ENCODE data around the gene CSTF1. TPM values are rescaled to one million over a fixed set of nuclear protein-coding genes. Genes with fewer than 3 reads are reported as not detected.
"Not testable (repeated sequence)": the region's sequence is repeated elsewhere in the genome, so short reads cannot be mapped to it uniquely, and the experiment has no call there.

The CSTF1 gene
- total and polyA plus RNA-seq, 12 donors: 5.1 to 53.1 (median 32.8) TPM

DNA sequence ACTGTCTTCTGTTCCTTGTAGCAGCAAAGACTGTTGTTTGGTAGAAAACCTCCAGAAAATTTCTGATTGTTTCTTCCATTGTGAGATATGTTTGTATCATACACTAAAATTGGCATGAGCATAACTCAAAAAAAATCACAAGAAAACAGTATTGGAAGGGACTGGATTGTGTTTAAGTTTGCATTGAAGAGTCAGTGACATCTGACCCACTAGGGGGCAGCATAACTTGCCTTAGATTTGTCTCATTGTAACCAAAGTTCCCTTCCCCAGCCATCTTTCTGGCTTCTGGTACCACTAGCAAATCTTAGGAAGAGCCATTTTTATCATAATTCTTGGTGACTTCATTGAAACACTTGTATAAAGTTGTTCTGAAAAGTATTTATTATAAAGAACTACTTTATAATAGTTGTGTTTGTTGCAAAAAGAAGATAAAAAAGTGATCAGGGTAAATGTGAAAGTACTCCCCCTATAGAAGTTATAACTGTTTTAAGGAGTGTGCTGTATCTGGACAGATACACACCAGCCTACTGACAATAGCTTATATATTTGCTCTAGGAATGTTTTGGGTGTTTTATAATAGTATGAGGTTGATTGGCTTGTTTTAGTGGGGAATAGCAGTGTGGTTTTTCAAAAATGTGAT, 7.7 kb downstream of the CSTF1 start:
- intact Hi-C loops (cut with DNase I): no loop called here
- H3K4me1 ChIP-seq (replicated peaks in 1 of 2): peaks cover 0 to 7% of the 10 kb centered on the region in 2 donors
- TF ChIP-seq, protein P1, sequence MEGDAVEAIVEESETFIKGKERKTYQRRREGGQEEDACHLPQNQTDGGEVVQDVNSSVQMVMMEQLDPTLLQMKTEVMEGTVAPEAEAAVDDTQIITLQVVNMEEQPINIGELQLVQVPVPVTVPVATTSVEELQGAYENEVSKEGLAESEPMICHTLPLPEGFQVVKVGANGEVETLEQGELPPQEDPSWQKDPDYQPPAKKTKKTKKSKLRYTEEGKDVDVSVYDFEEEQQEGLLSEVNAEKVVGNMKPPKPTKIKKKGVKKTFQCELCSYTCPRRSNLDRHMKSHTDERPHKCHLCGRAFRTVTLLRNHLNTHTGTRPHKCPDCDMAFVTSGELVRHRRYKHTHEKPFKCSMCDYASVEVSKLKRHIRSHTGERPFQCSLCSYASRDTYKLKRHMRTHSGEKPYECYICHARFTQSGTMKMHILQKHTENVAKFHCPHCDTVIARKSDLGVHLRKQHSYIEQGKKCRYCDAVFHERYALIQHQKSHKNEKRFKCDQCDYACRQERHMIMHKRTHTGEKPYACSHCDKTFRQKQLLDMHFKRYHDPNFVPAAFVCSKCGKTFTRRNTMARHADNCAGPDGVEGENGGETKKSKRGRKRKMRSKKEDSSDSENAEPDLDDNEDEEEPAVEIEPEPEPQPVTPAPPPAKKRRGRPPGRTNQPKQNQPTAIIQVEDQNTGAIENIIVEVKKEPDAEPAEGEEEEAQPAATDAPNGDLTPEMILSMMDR (IDR thresholded peaks at IDR 0.05): peak; percentile 56 to 88 (median 67)
- no peak for TF ChIP-seq POLR2A (IDR thresholded peaks at IDR 0.05)
- no peak overlapping the region for H3K27ac ChIP-seq
- no peak overlapping the region for H3K4me3 ChIP-seq
- H3K27me3 ChIP-seq: no peaks in the 10 kb centered on the region
- H3K9me3 ChIP-seq (replicated peaks in 1 of 3): no peaks in the 10 kb centered on the region
- peak in 6 of 7 donors; percentile 46 to 78 (median 60) for DNase-seq
- peaks cover 0 to 80% of the 10 kb centered on the region in 2 donors for H3K36me3 ChIP-seq (replicated peaks in 1 of 2)

DNA sequence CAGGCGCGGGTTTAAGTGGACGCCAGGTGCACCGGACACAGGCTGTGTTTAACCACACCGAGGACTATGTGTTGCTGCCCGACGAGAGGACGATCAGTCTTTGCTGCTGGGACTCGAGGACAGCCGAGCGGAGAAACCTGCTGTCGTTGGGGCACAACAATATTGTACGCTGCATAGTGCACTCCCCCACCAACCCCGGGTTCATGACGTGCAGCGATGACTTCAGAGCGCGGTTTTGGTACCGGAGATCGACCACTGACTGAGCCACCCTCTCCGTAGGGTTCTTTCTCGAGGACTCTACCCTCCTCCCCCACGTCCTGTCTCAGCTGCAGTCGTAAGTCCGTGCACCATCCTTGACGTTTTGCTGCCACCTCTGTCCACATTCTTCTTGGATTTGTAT, 11.0 kb downstream of the CSTF1 start:
- no peak for TF ChIP-seq POLR2A (IDR thresholded peaks at IDR 0.05)
- TF ChIP-seq, protein P1 (IDR thresholded peaks at IDR 0.05): no peak
- no peaks in the 10 kb centered on the region for H3K27me3 ChIP-seq
- 90 to 95% (median 92%) methylated on average over 21 to 26 of the region's 26 CpGs for WGBS, 4 donors
- no peaks in the 10 kb centered on the region for H3K9me3 ChIP-seq (replicated peaks in 1 of 3)
- DNase-seq: peak in 1 of 7 donors; percentile 44
- H3K36me3 ChIP-seq (replicated peaks in 1 of 2): peaks cover 0 to 73% of the 10 kb centered on the region in 2 donors
- H3K27ac ChIP-seq: no peak overlapping the region
- no peak overlapping the region for H3K4me3 ChIP-seq
- intact Hi-C loops (cut with DNase I): no loop called here
- H3K4me1 ChIP-seq (replicated peaks in 1 of 2): peaks cover 0 to 7% of the 10 kb centered on the region in 2 donors

DNA sequence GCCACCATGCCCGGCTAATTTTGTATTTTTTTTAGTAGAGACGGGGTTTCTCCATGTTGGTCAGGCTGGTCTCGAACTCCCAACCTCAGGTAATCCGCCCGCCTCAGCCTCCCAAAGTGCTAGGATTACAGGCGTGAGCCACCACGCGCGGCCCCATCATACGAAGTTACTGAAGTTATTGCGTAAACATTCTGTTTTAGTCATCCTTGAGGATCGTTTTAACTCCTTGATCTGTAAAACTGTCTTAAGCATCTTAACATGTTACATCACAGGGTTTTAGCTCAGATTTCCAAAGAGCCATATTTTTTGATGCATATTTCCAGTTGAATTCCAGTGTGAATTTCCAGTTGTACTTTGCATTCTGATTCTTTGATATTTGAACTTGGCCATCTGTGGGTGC, 12.9 kb downstream of the CSTF1 start:
- DNase-seq: peak in 1 of 7 donors; percentile 35
- 92 to 96% (median 92%) methylated on average over 12 of the region's 12 CpGs for WGBS, 4 donors
- H3K9me3 ChIP-seq (replicated peaks in 1 of 3); H3K27ac ChIP-seq; intact Hi-C loops (cut with DNase I); H3K27me3 ChIP-seq; H3K4me3 ChIP-seq: not testable (repeated sequence)
- Histone ChIP-seq H3K36me3 (replicated peaks in 1 of 2) (peaks cover 0 to 59% of the 10 kb centered on the region in 2 donors), H3K4me1 (replicated peaks in 1 of 2) (peaks cover 0 to 11% of the 10 kb centered on the region in 2 donors)

DNA sequence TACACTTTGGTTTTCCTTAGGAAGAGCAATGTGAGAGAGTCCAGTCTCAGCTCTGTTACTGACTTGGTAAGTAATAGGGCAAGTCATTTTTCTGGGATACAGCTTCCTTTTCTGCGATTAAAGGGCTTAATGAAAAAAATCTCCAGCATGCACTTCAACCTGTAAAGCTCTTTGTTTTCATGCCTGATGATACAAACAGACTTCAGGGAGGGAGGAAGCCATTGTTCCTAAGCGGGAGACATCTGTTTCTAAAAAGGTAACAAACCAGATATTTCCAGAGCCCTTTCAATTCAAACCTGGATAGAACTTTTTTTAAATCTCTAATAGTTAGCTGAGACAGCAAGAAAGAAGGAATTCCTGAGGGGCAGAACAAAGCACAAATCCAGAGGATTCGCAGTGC, 14.5 kb downstream of the CSTF1 start:
- TF ChIP-seq, protein P1 (IDR thresholded peaks at IDR 0.05): no peak
- no peak for TF ChIP-seq POLR2A (IDR thresholded peaks at IDR 0.05)
- intact Hi-C loops (cut with DNase I): no loop called here
- Histone ChIP-seq H3K4me1 (replicated peaks in 1 of 2) (peaks cover 0 to 23% of the 10 kb centered on the region in 2 donors), H3K9me3 (replicated peaks in 1 of 3) (no peaks in the 10 kb centered on the region), H3K4me3 (no peak overlapping the region), H3K36me3 (replicated peaks in 1 of 2) (peaks cover 0 to 52% of the 10 kb centered on the region in 2 donors), H3K27me3 (no peaks in the 10 kb centered on the region), H3K27ac (no peak overlapping the region)
- WGBS, 4 donors: 88 to 98% (median 95%) methylated on average over 3 of the region's 3 CpGs
- DNase-seq: no peak

DNA sequence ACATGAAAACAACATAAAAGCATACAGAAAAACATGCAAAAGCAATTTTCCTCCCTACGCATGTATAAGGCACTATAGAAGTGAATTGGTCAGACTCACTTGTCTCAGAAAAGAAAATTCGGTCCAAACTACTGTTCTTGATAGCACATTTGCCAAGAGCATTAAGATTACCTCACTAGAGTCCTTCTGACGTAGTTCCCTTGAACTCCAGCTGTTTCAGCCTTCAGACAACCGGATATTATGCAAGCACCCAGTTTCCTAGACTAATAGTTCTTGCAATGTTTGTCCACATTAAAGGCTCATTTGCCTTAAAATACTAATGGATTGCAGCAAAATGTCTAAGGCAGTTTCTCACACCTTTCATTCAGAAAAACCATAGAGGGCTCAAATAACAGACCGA, 17.1 kb downstream of the CSTF1 start:
- Histone ChIP-seq H3K36me3 (replicated peaks in 1 of 2) (peaks cover 0 to 32% of the 10 kb centered on the region in 2 donors), H3K4me1 (replicated peaks in 1 of 2) (peaks cover 0 to 23% of the 10 kb centered on the region in 2 donors), H3K27ac (peak overlapping the region in 3 of 5 donors; percentile 27 to 84 (median 43)), H3K27me3 (no peaks in the 10 kb centered on the region), H3K9me3 (replicated peaks in 1 of 3) (no peaks in the 10 kb centered on the region), H3K4me3 (no peak overlapping the region)
- WGBS, 4 donors: 38 to 51% (median 48%) methylated on average over 5 of the region's 5 CpGs
- DNase-seq: peak in 2 of 7 donors; percentile 27 to 48
- no peak for TF ChIP-seq POLR2A (IDR thresholded peaks at IDR 0.05)
- TF ChIP-seq, protein P1 (IDR thresholded peaks at IDR 0.05): no peak
- intact Hi-C loops (cut with DNase I): no loop called here

Measured in adrenal gland (tissue), 12 donors.